ENCODE measurements around the gene SDCCAG8. TPM values are rescaled to one million over a fixed set of nuclear protein-coding genes. Genes with fewer than 3 reads are reported as not detected.

The SDCCAG8 gene
- total RNA-seq, 1 donor from 2014 or later, result 110 TPM

DNA sequence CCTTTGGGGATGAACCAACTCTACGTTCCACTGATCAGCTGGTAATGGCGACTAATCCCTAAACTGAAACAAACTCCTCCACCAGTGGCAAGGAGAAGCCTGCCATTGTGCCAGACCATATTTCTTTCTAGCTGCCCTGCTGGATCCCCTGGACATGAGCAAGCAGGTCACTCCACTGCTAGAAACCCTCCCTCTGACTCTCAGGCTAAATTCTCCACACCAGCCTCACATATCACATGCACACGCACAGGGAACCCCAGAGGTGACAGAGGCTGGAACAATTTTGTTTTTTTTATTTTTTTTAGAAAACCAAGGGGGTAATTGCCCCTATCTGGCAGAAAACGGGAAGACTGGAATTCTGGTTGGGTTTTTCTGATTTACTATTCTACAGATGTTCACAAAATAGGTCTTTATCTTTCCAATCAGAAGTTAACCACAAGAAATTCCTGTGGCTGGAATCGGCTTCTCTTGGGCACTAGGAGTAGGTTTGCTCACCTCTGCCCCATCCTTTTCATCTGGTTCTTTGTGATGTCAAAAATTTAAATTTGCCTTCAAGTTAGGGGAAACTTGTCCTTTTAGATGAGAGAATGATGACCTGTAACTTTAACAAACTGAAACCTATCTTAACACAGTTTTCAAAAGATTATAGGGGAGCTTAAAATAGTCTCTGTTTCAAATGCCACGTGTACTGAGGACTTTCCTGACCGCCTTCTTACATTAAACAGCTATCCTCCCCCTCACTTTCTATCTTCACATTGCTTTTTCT is 258.1 kb downstream of the SDCCAG8 start:
- FAIRE-seq, result no peak
- DNase-seq (ENCODE audit: low spot score in 2 of 2), result no peak

GRCh38 chr1:243514927-243515326 is 259.1 kb downstream of the SDCCAG8 start:
- DNase-seq (ENCODE audit: low spot score in 2 of 2) (no peak), FAIRE-seq (no peak)

GRCh38 chr1:243520831-243521230 is 265.0 kb downstream of the SDCCAG8 start:
- FAIRE-seq (no peak), DNase-seq (ENCODE audit: low spot score in 2 of 2) (no peak)

DNA sequence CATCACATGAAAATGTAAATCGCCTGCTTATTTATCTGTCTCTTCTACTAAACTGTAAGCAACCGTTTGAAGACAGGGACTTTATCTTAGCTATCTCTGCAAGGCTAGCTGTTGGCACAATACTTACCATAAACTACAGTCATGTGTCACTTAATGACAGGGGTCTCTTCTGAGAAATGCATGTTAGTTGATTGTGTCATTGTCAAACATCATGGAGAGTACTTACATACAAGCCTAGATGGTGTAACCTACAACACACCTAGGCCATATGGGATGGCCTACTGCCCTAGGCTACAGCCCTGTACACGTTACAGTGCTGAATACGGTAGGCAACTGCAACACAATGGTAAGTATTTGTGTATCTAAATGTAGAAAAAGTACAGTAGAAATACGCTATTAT is 267.9 kb downstream of the SDCCAG8 start:
- FAIRE-seq (no peak), DNase-seq (ENCODE audit: low spot score in 2 of 2) (no peak)

DNA sequence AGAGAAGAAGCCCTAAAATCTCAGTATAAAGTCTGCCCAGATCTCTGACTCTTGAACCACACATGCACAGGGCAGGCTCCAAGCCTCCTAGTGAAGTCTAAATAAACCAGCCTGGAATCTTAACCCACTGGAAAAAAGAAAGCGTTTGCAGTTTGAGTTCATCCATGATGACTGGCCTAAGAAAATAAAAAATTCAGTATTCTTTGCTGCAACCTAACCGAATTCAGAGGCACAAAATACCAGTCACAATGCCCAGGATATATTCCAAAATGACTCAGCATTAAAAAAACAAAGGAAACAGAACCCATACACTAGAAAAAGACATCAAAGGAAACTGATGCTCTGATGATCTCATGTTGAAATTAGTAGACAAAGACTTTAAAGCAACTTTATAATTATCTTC is 269.2 kb downstream of the SDCCAG8 start:
- DNase-seq (ENCODE audit: low spot score in 2 of 2) (no peak), FAIRE-seq (no peak)

DNA sequence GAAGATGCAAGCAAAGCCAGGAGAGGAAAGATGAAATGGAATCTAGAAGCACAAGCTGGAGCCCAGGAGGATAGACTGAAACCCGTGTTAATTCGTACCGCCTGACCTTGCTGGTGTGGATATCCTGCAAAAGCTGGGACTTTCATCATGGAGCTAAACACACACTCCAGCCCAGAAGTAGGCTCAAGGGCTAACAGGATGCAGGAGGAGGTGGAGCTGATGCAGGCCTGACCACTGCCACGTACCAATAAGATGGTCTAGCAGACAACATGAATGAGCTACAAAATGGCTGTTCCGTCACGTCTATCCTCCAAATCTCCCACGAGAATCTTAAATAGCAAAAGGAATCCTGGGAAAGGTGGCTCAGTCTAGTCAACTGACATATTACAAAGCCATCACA is 270.3 kb downstream of the SDCCAG8 start:
- no peak for FAIRE-seq
- DNase-seq (ENCODE audit: low spot score in 2 of 2), result no peak

- FAIRE-seq, result no peak
- DNase-seq (ENCODE audit: low spot score in 2 of 2), result no peak
Observed at GRCh38 chr1:243528459-243529121, 272.7 kb downstream of the SDCCAG8 start.

GRCh38 chr1:243529512-243529911 is 273.7 kb downstream of the SDCCAG8 start:
- FAIRE-seq, result no peak
- DNase-seq (ENCODE audit: low spot score in 2 of 2), result no peak

GRCh38 chr1:243535014-243535413 is 279.2 kb downstream of the SDCCAG8 start:
- FAIRE-seq (peak; percentile 79), DNase-seq (ENCODE audit: low spot score in 2 of 2) (no peak)

DNA sequence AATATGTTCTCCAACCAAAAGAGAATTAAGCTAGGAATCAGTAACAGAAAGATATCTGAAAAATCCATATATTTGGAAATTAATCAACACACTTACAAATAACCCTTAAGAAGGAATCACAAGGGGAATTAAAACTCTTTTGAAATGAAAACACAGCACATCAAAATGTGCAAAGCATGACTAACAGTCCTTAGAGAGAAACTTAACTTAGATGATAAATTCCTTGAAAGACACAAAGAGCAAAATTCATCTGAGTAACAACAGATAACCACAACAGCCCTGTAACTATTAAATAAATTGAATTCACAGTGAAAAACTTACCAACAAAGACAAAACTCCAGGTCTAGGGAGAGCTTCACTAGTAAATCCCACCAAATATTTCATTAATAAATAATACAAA is 283.8 kb downstream of the SDCCAG8 start:
- DNase-seq (ENCODE audit: low spot score in 2 of 2) (no peak), FAIRE-seq (no peak)

DNA sequence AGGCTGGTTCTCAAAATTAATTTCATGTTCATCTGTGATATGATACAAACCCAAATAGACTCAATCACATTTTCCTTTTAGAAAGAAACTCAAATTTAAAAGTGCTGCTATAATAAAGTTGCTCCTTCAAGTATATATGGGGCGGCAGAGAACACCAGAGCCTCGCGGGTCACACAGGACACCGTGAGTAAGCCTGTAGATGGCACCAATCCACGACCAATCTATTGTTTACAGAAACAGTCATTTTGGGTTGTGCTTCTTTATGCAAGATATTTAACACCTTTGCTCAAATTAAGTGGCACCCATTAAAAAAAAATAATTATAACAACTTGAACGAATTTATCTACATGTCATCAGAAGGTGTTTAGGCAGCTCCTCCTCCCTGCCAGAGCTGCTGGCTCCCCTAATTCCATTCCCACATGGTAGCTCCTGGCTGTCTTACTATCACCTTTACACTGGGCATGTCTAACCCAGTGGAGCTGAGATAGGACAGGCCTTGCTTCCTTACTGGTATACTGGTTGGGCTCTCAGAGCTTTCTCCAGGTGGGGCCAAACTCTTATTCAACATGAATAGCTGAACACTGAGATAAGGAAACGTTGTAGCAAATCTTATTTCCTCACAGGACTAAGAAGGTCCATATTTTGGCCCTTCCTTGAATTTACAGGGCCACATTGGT is 287.0 kb downstream of the SDCCAG8 start:
- DNase-seq (ENCODE audit: low spot score in 2 of 2), result no peak
- FAIRE-seq, result no peak

DNA sequence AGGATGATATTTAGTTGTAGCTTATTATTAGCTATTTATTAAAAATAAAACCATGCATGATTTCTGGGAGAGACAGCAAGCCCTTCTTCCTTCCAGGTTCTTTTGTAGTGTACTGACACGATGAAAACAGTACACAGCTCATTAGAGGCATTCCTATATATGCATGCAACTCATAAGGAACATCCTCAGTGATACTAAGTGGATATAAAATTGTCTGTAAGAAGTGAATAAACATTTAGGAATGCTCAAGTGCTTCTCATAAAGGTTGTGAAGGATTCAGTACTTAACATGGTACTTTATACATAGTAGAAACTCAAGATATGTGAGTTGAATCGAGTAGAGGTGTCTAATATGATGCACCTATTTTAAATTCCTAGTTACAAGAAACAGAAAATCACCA is 287.7 kb downstream of the SDCCAG8 start:
- no peak for FAIRE-seq

DNA sequence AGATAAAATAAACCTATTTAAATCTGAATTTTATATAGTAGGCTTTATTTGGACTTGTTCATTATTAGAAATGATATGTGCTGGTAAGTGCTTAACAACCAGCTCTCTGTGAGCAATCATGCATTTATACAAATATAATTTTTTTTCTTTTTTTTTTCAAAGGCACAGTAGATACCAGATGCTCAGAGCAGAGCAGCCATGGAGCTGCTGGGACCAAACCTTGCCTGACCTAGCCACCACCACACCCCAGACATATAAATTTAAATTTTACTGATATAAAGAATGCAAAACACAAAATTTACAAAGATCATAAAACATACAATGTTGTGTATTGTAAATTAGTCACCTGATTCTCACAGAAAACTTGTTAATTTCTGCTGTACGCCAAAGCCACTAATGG is 290.6 kb downstream of the SDCCAG8 start:
- no peak for DNase-seq (ENCODE audit: low spot score in 2 of 2)
- FAIRE-seq, result no peak

More for the DNA sequence above, 287.7 kb downstream of the SDCCAG8 start:
- no peak for DNase-seq (ENCODE audit: low spot score in 2 of 2)

DNA sequence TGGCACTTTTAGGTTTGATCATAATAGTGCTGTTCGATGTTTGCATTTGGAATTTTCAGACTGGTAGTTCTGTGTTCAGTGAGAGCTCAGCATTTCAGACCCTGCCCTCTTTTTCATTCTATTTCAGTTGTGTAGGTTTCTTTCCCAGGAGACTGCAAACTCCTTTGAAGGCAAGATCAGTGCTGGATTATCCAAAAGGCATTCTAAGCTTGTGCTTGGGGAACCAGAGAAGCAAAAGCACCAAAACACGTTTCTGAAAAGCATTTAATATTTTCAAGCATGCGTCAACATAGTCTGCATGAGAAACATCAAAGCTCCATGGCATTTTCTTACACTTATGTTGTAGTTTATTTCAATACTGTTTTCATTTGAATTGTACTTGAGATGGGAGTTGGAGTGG is 292.1 kb downstream of the SDCCAG8 start:
- FAIRE-seq (no peak), DNase-seq (ENCODE audit: low spot score in 2 of 2) (no peak)

GRCh38 chr1:243548516-243548915 is 292.7 kb downstream of the SDCCAG8 start:
- no peak for DNase-seq (ENCODE audit: low spot score in 2 of 2)
- FAIRE-seq, result no peak

DNA sequence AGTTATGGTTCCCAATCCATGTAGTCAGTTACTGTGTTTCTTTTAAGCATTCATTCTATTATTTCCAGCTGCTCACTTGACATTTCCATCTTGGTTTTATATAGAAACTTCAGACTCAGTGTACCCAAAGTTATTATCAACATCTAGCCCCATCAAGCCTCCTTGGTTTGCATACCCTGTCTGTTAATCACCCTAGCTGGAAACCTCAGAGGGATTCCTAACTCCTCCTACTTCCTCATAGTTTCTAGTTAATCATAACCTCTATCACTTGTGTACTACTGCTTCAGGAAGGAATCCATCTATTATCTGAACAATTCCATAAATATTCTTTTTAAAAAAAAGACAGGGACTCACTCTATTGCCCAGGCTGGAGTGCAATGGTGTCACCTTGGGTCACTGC is 293.3 kb downstream of the SDCCAG8 start:
- DNase-seq (ENCODE audit: low spot score in 2 of 2) (no peak), FAIRE-seq (no peak)

Small RNA genes within 50 kb of the gene (small RNA-seq; reads per million reads assigned to genes)
- 2.4 reads per million, percentile 85 among the genes with 10 or more reads in this experiment for gene MIR4677

Other genes starting within 250 kb of the SDCCAG8 start
- gene CEP170, start 760 bp upstream of the SDCCAG8 start, total RNA-seq, result 503 TPM

Measured in frontal cortex (tissue), 4 donors.